GM12878 (cell line): Measurements from ENCODE around the gene NEFH. TPM values are rescaled to one million over a fixed set of nuclear protein-coding genes. Genes with fewer than 3 reads are reported as not detected.

Source experiments
- ATAC-seq: fragments of 200-7000 bp; cut with Tn5 transposase; 3 replicates; pipeline ENCODE4 v1.9.1; 2020; ENCODE audit warnings: mild to moderate bottlenecking, moderate library complexity
- BruUV-seq: library from RNA; stranded (reverse); fragments of 400-500 nt; replicated peaks from 2 replicates; lab custom pipeline; 2021; lab: Mats Ljungman, UMichigan
- CTCF ChIA-PET: fragments of 300-600 bp; sonication (Branson Sonifier 250); formaldehyde crosslinking; extraction: SDS; loops from one replicate; lab custom pipeline; 2021; ENCODE audit warnings: inconsistent platforms; lab: Yijun Ruan, JAX
- POLR2A ChIA-PET: fragments of 350-600 bp; formaldehyde crosslinking; extraction: SDS; loops from one replicate; lab custom pipeline; 2021; ENCODE audit warnings: inconsistent platforms; lab: Charles Lee
- RAD21 ChIA-PET: fragments of 300-600 bp; sonication (Branson Sonifier 250); formaldehyde crosslinking; loops from one replicate; lab custom pipeline; 2023; ENCODE audit warnings: antibody characterized with exemption; ENCODE audit not compliant: unreplicated experiment; lab: Charles Lee
- SMC1A ChIA-PET: fragments of 300-600 bp; sonication (Branson Sonifier 250); formaldehyde crosslinking; loops from one replicate; lab custom pipeline; 2023; ENCODE audit not compliant: unreplicated experiment, uncharacterized antibody; lab: Charles Lee
- DNase-seq: peaks from one replicate; pipeline ENCODE4 v3.0.0-alpha.2; 2011; ENCODE audit warnings: low read depth, low spot score
- FAIRE-seq: peaks from 3 replicates; lab custom pipeline; 2011; peaks lifted over from hg19 to GRCh38; lab: Jason Lieb, UNC
- H2AFZ ChIP-seq: 2 replicates; pipeline ENCODE4 v1.6.0; 2011; ENCODE audit warnings: low read depth, low read length, control low read depth; ENCODE audit not compliant: control insufficient read depth
- H3K27ac ChIP-seq: 2 replicates; pipeline ENCODE4 v1.5.1; 2011; ENCODE audit warnings: control low read depth; ENCODE audit not compliant: control insufficient read depth, insufficient read depth
- H3K27me3 ChIP-seq, 2 experiments: replicated peaks in 1 of 2; 2 replicates each; pipeline versions ENCODE4 v1.6.0 to v1.6.1; 2011; ENCODE audit warnings: low read length in 1 of 2; ENCODE audit not compliant: control insufficient read depth in 2 of 2, insufficient read depth in 2 of 2
- H3K36me3 ChIP-seq, 2 experiments: 2 replicates each; pipeline ENCODE4 v1.5.1; 2011; ENCODE audit warnings: low read length in 1 of 2; ENCODE audit not compliant: control insufficient read depth in 2 of 2, insufficient read depth in 2 of 2
- H3K4me1 ChIP-seq: 2 replicates; pipeline ENCODE4 v1.6.1; 2011; ENCODE audit warnings: mild to moderate bottlenecking, low read length, moderate library complexity, mixed read lengths; ENCODE audit not compliant: control insufficient read depth, insufficient read depth
- H3K4me2 ChIP-seq: 2 replicates; pipeline ENCODE4 v1.6.0; 2011; ENCODE audit warnings: control low read depth; ENCODE audit not compliant: control insufficient read depth, insufficient read depth
- H3K4me3 ChIP-seq: fragments of 200-600 bp; sonication (generic); 2 replicates; pipeline ENCODE4 v1.5.1; 2016
- H3K79me2 ChIP-seq: 2 replicates; pipeline ENCODE4 v1.6.0; 2011; ENCODE audit warnings: low read length; ENCODE audit not compliant: control insufficient read depth, insufficient read depth
- H3K9ac ChIP-seq: 2 replicates; pipeline ENCODE4 v1.8.0; 2011; ENCODE audit warnings: low read length, control low read depth, mixed read lengths; ENCODE audit not compliant: control insufficient read depth, insufficient read depth
- H3K9me3 ChIP-seq: replicated peaks from 3 replicates; pipeline ENCODE4 v1.5.1; 2011; ENCODE audit warnings: mild to moderate bottlenecking, low read length; ENCODE audit not compliant: control insufficient read depth, insufficient read depth
- H4K20me1 ChIP-seq: 2 replicates; pipeline ENCODE4 v1.6.0; 2011; ENCODE audit not compliant: control insufficient read depth, insufficient read depth
- BCL11A ChIP-seq: IDR thresholded peaks from 2 replicates; pipeline ENCODE4 v1.6.1; 2011; ENCODE audit warnings: low read depth, low read length
- FOXM1 ChIP-seq: IDR thresholded peaks from 2 replicates; pipeline ENCODE4 v1.6.1; 2012; ENCODE audit warnings: low read depth, mild to moderate bottlenecking, inconsistent platforms, low read length, moderate library complexity
- GABPA ChIP-seq: IDR thresholded peaks from 2 replicates; pipeline ENCODE4 v1.6.1; 2014; ENCODE audit warnings: antibody characterized with exemption, low read depth, mild to moderate bottlenecking, inconsistent platforms
- MEF2A ChIP-seq: IDR thresholded peaks from 2 replicates; pipeline ENCODE4 v1.6.1; 2011; ENCODE audit warnings: low read depth, mild to moderate bottlenecking, low read length, moderate library complexity; ENCODE audit not compliant: insufficient read depth
- MLLT1 ChIP-seq: fragments of 450-650 bp; IDR thresholded peaks from 2 replicates; pipeline ENCODE4 v1.6.1; 2016; ENCODE audit warnings: mild to moderate bottlenecking
- RAD21 ChIP-seq: IDR thresholded peaks from 2 replicates; pipeline ENCODE4 v1.6.1; 2011; ENCODE audit warnings: mild to moderate bottlenecking, low read depth, low read length, moderate library complexity; ENCODE audit not compliant: insufficient read depth
- RB1 ChIP-seq: fragments of 450-650 bp; formaldehyde crosslinking; IDR thresholded peaks from 2 replicates; pipeline ENCODE4 v1.6.1; 2017; ENCODE audit warnings: mild to moderate bottlenecking, borderline replicate concordance
- RFX5 ChIP-seq: IDR thresholded peaks from 2 replicates; pipeline ENCODE4 v1.6.1; 2011; ENCODE audit warnings: low read depth, low read length, improper control_type of control experiment
- SP1 ChIP-seq: IDR thresholded peaks from one replicate; pipeline ENCODE4 v1.6.1; 2011; ENCODE audit warnings: low read depth, low read length
- ZBTB40 ChIP-seq: fragments of 450-650 bp; IDR thresholded peaks from 2 replicates; pipeline ENCODE4 v1.6.1; 2016; ENCODE audit warnings: mild to moderate bottlenecking, moderate library complexity, borderline replicate concordance
- ZNF592 ChIP-seq: fragments of 450-650 bp; IDR thresholded peaks from 2 replicates; pipeline ENCODE4 v1.6.1; 2017; ENCODE audit warnings: mild to moderate bottlenecking, moderate library complexity
- ZNF622 ChIP-seq: fragments of 450-650 bp; IDR thresholded peaks from 2 replicates; pipeline ENCODE4 v1.6.1; 2017; ENCODE audit warnings: mild to moderate bottlenecking, inconsistent platforms
- WGBS: methylation state at CpG from one replicate; pipeline ENCODE4 v1.1.6; 2016; ENCODE audit warnings: low lambda C conversion rate; ENCODE audit not compliant: insufficient replicate concordance, insufficient coverage; ENCODE audit errors: missing lambda C conversion rate; 5-methylcytosine and 5-hydroxymethylcytosine counted together
- in situ Hi-C: fragments of 300-500 bp; cut with MboI; formaldehyde crosslinking; loops from 9 replicates; pipeline ENCODE4 v1.14.3; 2018; ENCODE audit warnings: mixed read lengths
- intact Hi-C: fragments of 100-400 bp; cut with micrococcal nuclease; formaldehyde crosslinking; loops from one replicate; pipeline ENCODE4 v1.14.2; 2022; ENCODE audit not compliant: unreplicated experiment
- polyA plus RNA-seq, 11 experiments: library from polyadenylated mRNA; depleted of rRNA in 4 of 11; unstranded in 6 of 11; stranded (reverse) in 5 of 11; fragments of >200 nt; fragmentation: Nextera tagmentation in 4 of 11; fragmentation: Illumina TruSeq in 1 of 11; extraction: Ambion mirVana in 4 of 11; extraction: Trizol in 1 of 11; gene quantifications; 1 replicate in 1 of 11; 2 replicates in 10 of 11; pipeline versions ENCODE4 v1.2.1 to v1.2.3, GENCODE V29; 2011 to 2016; ENCODE audit warnings: inconsistent platforms in 2 of 11, missing spikeins in 2 of 11, low read depth in 1 of 11
- total RNA-seq, 4 experiments: library from RNA; depleted of rRNA in 3 of 4; stranded (reverse); fragments of >200 nt in 3 of 4; fragmentation: Illumina TruSeq in 1 of 4; extraction: Trizol in 1 of 4; gene quantifications; 2 replicates each; pipeline versions ENCODE4 v1.2.1 to v1.2.3, GENCODE V29; 2013 to 2021

NEFH gene
- total and polyA plus RNA-seq, 10 of the 15 experiments (the other 5 are each of a cell fraction or from before 2014, with no cell fraction given), result 0.02 to 0.25 (median 0.09) TPM

GRCh38 chr22:29485448-29485847 is 5.4 kb downstream of the NEFH start (continued):
- TF ChIP-seq ZBTB40 (no peak), MEF2A (no peak), SP1 (no peak), MLLT1 (no peak), RB1 (no peak)

- no peak overlapping the region for H3K27ac ChIP-seq
- SMC1A ChIA-PET, result interaction anchor here (1.2 kb wide), 1 partner anchor 24 kb away, joined by 3 read pairs; no protein-coding TSS in a partner anchor
- BruUV-seq, result no TSS peak
- H3K4me1 ChIP-seq, result no peaks in the 10 kb centered on the region
- H3K79me2 ChIP-seq, result no peaks in the 10 kb centered on the region
- in situ Hi-C loops, result no loop called here
- FAIRE-seq (no peak), DNase-seq (no peak), ATAC-seq (no peak)
- no peaks in the 10 kb centered on the region for H3K27me3 ChIP-seq
- no peak overlapping the region for H2AFZ ChIP-seq
- intact Hi-C loops, result no loop called here
- no peak overlapping the region for H3K9ac ChIP-seq
- H3K4me2 ChIP-seq, result no peak overlapping the region
- H3K9me3 ChIP-seq, result no peaks in the 10 kb centered on the region; the same call in 2 of the 3 replicates
- RAD21 ChIA-PET, result interaction anchor here (1.1 kb wide), 1 partner anchor 16 kb away, joined by 3 read pairs; no protein-coding TSS in a partner anchor
- no peak overlapping the region for H3K4me3 ChIP-seq
- no peaks in the 10 kb centered on the region for H4K20me1 ChIP-seq
- POLR2A ChIA-PET, result no interaction called here
- no peaks in the 10 kb centered on the region for H3K36me3 ChIP-seq
- WGBS, result 21% methylated on average over 6 of the region's 6 CpGs
- CTCF ChIA-PET, result no interaction called here
- TF ChIP-seq RFX5 (no peak), RB1 (no peak), ZNF622 (no peak), RAD21 (no peak), GABPA (no peak), ZNF592 (no peak), FOXM1 (no peak), BCL11A (no peak)
Measured at GRCh38 chr22:29487426-29487986, 7.5 kb downstream of the NEFH start.
